B cell (primary cell): ENCODE results near the gene NPAS3. TPM values are rescaled to one million over a fixed set of nuclear protein-coding genes. Genes with fewer than 3 reads are reported as not detected.

Experiments
- ATAC-seq: fragments of 200-7000 bp; cut with Tn5 transposase; one replicate; pipeline ENCODE4 v1.10.0; 2021; ENCODE audit warnings: low read depth, mild to moderate bottlenecking, moderate number of reproducible peaks, moderate library complexity
- CTCF ChIA-PET: fragments of 350-600 bp; sonication (Branson Sonifier 250); formaldehyde crosslinking; loops from one replicate; lab custom pipeline; 2021; ENCODE audit warnings: antibody characterized with exemption, inconsistent platforms; lab: Charles Lee
- POLR2A ChIA-PET: fragments of 350-600 bp; sonication (Branson Sonifier 250); formaldehyde crosslinking; loops from one replicate; lab custom pipeline; 2021; ENCODE audit warnings: antibody characterized with exemption; lab: Charles Lee
- DNase-seq: peaks from one replicate; pipeline ENCODE4 v3.0.0; 2013
- H2AFZ ChIP-seq: 2 replicates; pipeline ENCODE4 v1.6.1; 2012; ENCODE audit warnings: mild to moderate bottlenecking, low read depth, low read length; ENCODE audit not compliant: insufficient read depth, poor library complexity, severe bottlenecking
- H3K27ac ChIP-seq, 2 donors: 1 replicate in 1 of 2; 2 replicates in 1 of 2; pipeline ENCODE4 v1.5.1; 2012 to 2013; ENCODE audit warnings: low read length in 2 of 2, mild to moderate bottlenecking in 2 of 2, moderate library complexity in 1 of 2
- H3K27me3 ChIP-seq, 4 experiments: fragments of 200-600 bp in 1 of 4; sonication (generic) in 1 of 4; replicated peaks in 1 of 4; 1 replicate in 2 of 4; 2 replicates in 2 of 4; pipeline versions ENCODE4 v1.6.1 to v1.7.0; 2013 to 2016; ENCODE audit warnings: low read length in 3 of 4, mild to moderate bottlenecking in 2 of 4, mixed read lengths in 1 of 4, moderate library complexity in 1 of 4; ENCODE audit not compliant: insufficient read depth in 4 of 4, control insufficient read depth in 3 of 4; ENCODE audit errors: control extremely low read depth in 1 of 4
- H3K36me3 ChIP-seq, 2 experiments: replicated peaks in 1 of 2; 1 replicate in 1 of 2; 2 replicates in 1 of 2; pipeline versions ENCODE4 v1.6.1 to v1.7.1; 2013; ENCODE audit warnings: low read length in 1 of 2; ENCODE audit not compliant: insufficient read depth in 2 of 2, control insufficient read depth in 1 of 2; ENCODE audit errors: control extremely low read depth in 1 of 2, extremely low read depth in 1 of 2
- H3K4me1 ChIP-seq, 2 donors: fragments of 200-600 bp in 1 of 2; sonication (generic) in 1 of 2; 1 replicate in 1 of 2; 2 replicates in 1 of 2; pipeline versions ENCODE4 v1.5.1 to v1.6.1; 2013 to 2017; ENCODE audit warnings: low read length in 2 of 2; ENCODE audit not compliant: control insufficient read depth in 2 of 2, insufficient read depth in 2 of 2
- H3K4me2 ChIP-seq: replicated peaks from 2 replicates; pipeline ENCODE3; 2012; ENCODE audit warnings: mild to moderate bottlenecking, low read depth, low read length; ENCODE audit not compliant: poor library complexity, severe bottlenecking
- H3K4me3 ChIP-seq, 5 experiments: fragments of 200-600 bp in 1 of 5; sonication (generic) in 1 of 5; 1 replicate in 3 of 5; 2 replicates in 2 of 5; pipeline versions ENCODE4 v1.5.1 to v1.7.0; 2011 to 2016; ENCODE audit warnings: low read length in 4 of 5, mild to moderate bottlenecking in 4 of 5, low read depth in 2 of 5, control low read depth in 1 of 5, moderate library complexity in 1 of 5; ENCODE audit not compliant: insufficient read depth in 1 of 5; ENCODE audit errors: control extremely low read depth in 1 of 5, extremely low read depth in 1 of 5
- H3K79me2 ChIP-seq: fragments of 200-600 bp; sonication (generic); one replicate; pipeline ENCODE4 v1.6.0; 2016; ENCODE audit warnings: low read length; ENCODE audit not compliant: control insufficient read depth, insufficient read depth
- H3K9ac ChIP-seq: fragments of 200-600 bp; sonication (generic); 2 replicates; pipeline ENCODE4 v1.6.1; 2017; ENCODE audit warnings: mild to moderate bottlenecking, low read length, moderate library complexity
- H3K9me3 ChIP-seq, 3 donors: one replicate each; pipeline versions ENCODE4 v1.6.1 to v1.7.1; 2013; ENCODE audit warnings: low read length in 2 of 3; ENCODE audit not compliant: control insufficient read depth in 2 of 3, insufficient read depth in 1 of 3; ENCODE audit errors: control extremely low read depth in 1 of 3
- H4K20me1 ChIP-seq: 2 replicates; pipeline ENCODE4 v1.6.0; 2012; ENCODE audit warnings: mild to moderate bottlenecking, low read length; ENCODE audit not compliant: insufficient read depth, control insufficient read depth, poor library complexity, severe bottlenecking
- H3K27ac Mint-ChIP-seq: one replicate; pipeline ENCODE4 v1.8.0; 2021; ENCODE audit warnings: mixed read lengths
- H3K27me3 Mint-ChIP-seq: one replicate; pipeline ENCODE4 v1.8.0; 2021; ENCODE audit warnings: mixed read lengths
- H3K4me1 Mint-ChIP-seq: one replicate; pipeline ENCODE4 v1.8.0; 2021; ENCODE audit warnings: mixed read lengths
- H3K4me3 Mint-ChIP-seq: one replicate; pipeline ENCODE4 v1.8.0; 2021; ENCODE audit warnings: mixed read lengths
- H3K9me3 Mint-ChIP-seq: one replicate; pipeline ENCODE4 v1.8.0; 2022; ENCODE audit warnings: mixed read lengths; ENCODE audit not compliant: insufficient read depth
- CTCF ChIP-seq: fragments of 200-600 bp; IDR thresholded peaks from one replicate; pipeline ENCODE4 v1.8.0; 2022; ENCODE audit warnings: antibody characterized with exemption, mild to moderate bottlenecking
- EZH2 ChIP-seq: IDR thresholded peaks from 2 replicates; pipeline ENCODE4 v1.6.1; 2012; ENCODE audit warnings: borderline replicate concordance, low read depth, mild to moderate bottlenecking, moderate library complexity, low read length; ENCODE audit not compliant: insufficient read depth, poor library complexity, severe bottlenecking
- WGBS: methylation state at CpG from one replicate; pipeline ENCODE4 v1.1.5; 2013; ENCODE audit warnings: missing lambda C conversion rate; ENCODE audit not compliant: insufficient coverage; 5-methylcytosine and 5-hydroxymethylcytosine counted together
- intact Hi-C: fragments of 100-400 bp; cut with micrococcal nuclease; formaldehyde crosslinking; loops from one replicate; pipeline ENCODE4 v1.10.0; 2022
- polyA plus RNA-seq: library from polyadenylated mRNA; depleted of rRNA; stranded (reverse); fragments of >200 nt; gene quantifications from 2 replicates; pipeline ENCODE4 v1.2.3, GENCODE V29; 2012
- total RNA-seq, 2 donors: library from RNA; stranded (reverse); fragments of 120-200 nt in 1 of 2; gene quantifications; 1 replicate in 1 of 2; 2 replicates in 1 of 2; pipeline versions ENCODE4 v1.2.3 to v1.2.4, GENCODE V29; 2013 to 2022

Gene NPAS3
- total and polyA plus RNA-seq, 2 donors (not counting 1 experiment from before 2014, with no cell fraction given), result not detected

GRCh38 chr14:33631021-33631420 is 692.3 kb downstream of the NPAS3 start:
- no peaks in the 10 kb centered on the region for H3K9me3 ChIP-seq
- no peak overlapping the region for H3K27ac Mint-ChIP-seq
- H3K4me1 ChIP-seq, result no peaks in the 10 kb centered on the region
- no peaks in the 10 kb centered on the region for H3K4me1 Mint-ChIP-seq
- H4K20me1 ChIP-seq, result no peaks in the 10 kb centered on the region
- no CpG with 5 or more reads among the region's 1 CpG for WGBS
- intact Hi-C loops, result no loop called here
- H3K4me3 Mint-ChIP-seq, result no peak overlapping the region
- TF ChIP-seq CTCF (no peak), EZH2 (no peak)
- POLR2A ChIA-PET, result no interaction called here
- peaks cover 5% of the 10 kb centered on the region for H3K9me3 Mint-ChIP-seq
- no peaks in the 10 kb centered on the region for H3K36me3 ChIP-seq
- CTCF ChIA-PET, result no interaction called here
- H3K4me3 ChIP-seq, result no peak overlapping the region
- DNase-seq, result no peak
- no peaks in the 10 kb centered on the region for H3K79me2 ChIP-seq
- no peak overlapping the region for H3K27ac ChIP-seq
- H2AFZ ChIP-seq, result no peak overlapping the region
- no peak overlapping the region for H3K9ac ChIP-seq
- no peaks in the 10 kb centered on the region for H3K27me3 ChIP-seq
- H3K4me2 ChIP-seq, result no peak overlapping the region
- H3K27me3 Mint-ChIP-seq, result no peaks in the 10 kb centered on the region
- ATAC-seq, result no peak

- TF ChIP-seq EZH2, result no peak
- TF ChIP-seq CTCF, result no peak
- H3K4me2 ChIP-seq, result no peak overlapping the region
- peaks cover 5% of the 10 kb centered on the region for H3K9me3 Mint-ChIP-seq
- no peak overlapping the region for H3K4me3 Mint-ChIP-seq
- no peaks in the 10 kb centered on the region for H3K27me3 Mint-ChIP-seq
- intact Hi-C loops, result no loop called here
- H3K4me3 ChIP-seq, result no peak overlapping the region
- H3K36me3 ChIP-seq, result no peaks in the 10 kb centered on the region
- no peak overlapping the region for H3K27ac Mint-ChIP-seq
- no peak overlapping the region for H3K9ac ChIP-seq
- peaks cover 0 to 2% (median 0%) of the 10 kb centered on the region in 4 experiments for H3K27me3 ChIP-seq
- POLR2A ChIA-PET, result no interaction called here
- DNase-seq (no peak), ATAC-seq (no peak)
- H3K79me2 ChIP-seq, result no peaks in the 10 kb centered on the region
- no peaks in the 10 kb centered on the region for H3K4me1 ChIP-seq
- H4K20me1 ChIP-seq, result no peaks in the 10 kb centered on the region
- H3K27ac ChIP-seq, result no peak overlapping the region
- CTCF ChIA-PET, result no interaction called here
- H3K4me1 Mint-ChIP-seq, result no peaks in the 10 kb centered on the region
- H2AFZ ChIP-seq, result no peak overlapping the region
- H3K9me3 ChIP-seq, result no peaks in the 10 kb centered on the region
- 90% methylated on average over 2 of the region's 6 CpGs for WGBS
Measured at GRCh38 chr14:33631441-33631840, 692.8 kb downstream of the NPAS3 start.
